Measurements from ENCODE around the gene ZNF22. TPM values are rescaled to one million over a fixed set of nuclear protein-coding genes. Genes with fewer than 3 reads are reported as not detected.

ZNF22 gene
- total and polyA plus RNA-seq, 2 of the 4 experiments (the other 2 are of a cell fraction), result 10.6 to 12.4 TPM

DNA sequence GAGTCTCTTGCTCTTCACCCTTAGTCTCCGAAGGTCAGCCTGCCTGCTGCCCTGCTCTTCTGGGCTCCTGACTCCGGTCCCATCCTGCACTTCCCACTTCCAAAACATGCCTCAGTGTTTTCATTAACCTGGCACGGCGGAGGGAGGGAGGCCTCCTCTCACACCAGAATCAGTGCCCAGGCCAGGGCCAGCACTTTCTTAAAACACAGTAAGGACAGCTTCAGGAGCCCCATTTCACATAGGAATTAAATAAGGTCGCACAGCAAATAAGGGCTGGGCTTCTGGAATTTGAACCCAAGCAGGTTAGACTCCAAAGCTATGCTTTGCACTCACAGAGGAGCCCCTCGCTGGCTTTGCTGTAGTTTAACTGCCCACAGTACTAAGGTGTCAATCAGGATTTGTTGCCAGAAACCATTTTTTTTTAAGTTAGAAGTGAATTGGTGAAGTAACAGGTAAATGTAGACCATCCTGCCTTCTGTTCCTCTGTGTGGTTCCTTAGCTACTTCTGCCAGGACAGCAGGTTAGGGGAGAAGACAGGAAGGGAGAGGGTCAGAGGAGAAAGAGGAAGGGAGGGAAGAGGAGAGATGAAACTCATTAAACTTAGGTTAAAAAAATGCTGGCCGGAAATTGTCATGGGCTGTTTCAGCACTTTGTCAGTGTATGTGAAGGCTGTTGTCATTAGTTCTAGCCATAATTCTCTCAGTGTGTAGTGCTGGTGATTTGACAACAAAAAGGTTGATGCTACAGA lies 40.1 kb upstream of the ZNF22 start:
- H2BK5ac ChIP-seq (ENCODE audit: low read depth, low read length, poor library complexity, severe bottlenecking), result no peak overlapping the region
- POLR2A ChIA-PET (ENCODE audit: unreplicated experiment), result no interaction called here
- no peak overlapping the region; the same call in 1 of the 2 replicates for H3K4me3 ChIP-seq (ENCODE audit: insufficient read depth, low read depth, low read length)
- no peak overlapping the region for H2BK15ac ChIP-seq (ENCODE audit: low read depth, low read length)
- H3K56ac ChIP-seq (ENCODE audit: extremely low read depth, insufficient read depth, low read length), result no peak overlapping the region
- H2AK9ac ChIP-seq (replicated peaks; ENCODE audit: low read depth, low read length, poor library complexity), result peak overlapping the region; percentile 70
- dilution Hi-C loops (cut with HindIII; ENCODE audit: low sequenced_read_pairs, unreplicated experiment), result no loop called here
- no peak overlapping the region; the same call in 1 of the 2 replicates for H2AK5ac ChIP-seq (ENCODE audit: low read depth, low read length)
- H3K4me1 ChIP-seq (ENCODE audit: control insufficient read depth, insufficient read depth, low read length), result peaks cover 22% of the 10 kb centered on the region
- H2AFZ ChIP-seq (replicated peaks; ENCODE audit: low read length, poor library complexity), result peak overlapping the region; percentile 96
- WGBS, 2 experiments (ENCODE audit: extremely low coverage in 2 of 2, insufficient read length in 1 of 2), result 71% methylated on average over 2 of the region's 7 CpGs; no CpG with 5 or more reads in 1 of the 2 experiments
- H3K9me1 ChIP-seq (ENCODE audit: insufficient read depth, low read length), result peaks cover 11% of the 10 kb centered on the region
- no peak overlapping the region for H4K5ac ChIP-seq (ENCODE audit: low read depth, low read length)
- peak overlapping the region; percentile 41; the same call in 1 of the 2 replicates for H3K23ac ChIP-seq (ENCODE audit: low read depth, low read length)
- no peaks in the 10 kb centered on the region for H4K20me1 ChIP-seq (ENCODE audit: insufficient read depth, low read length)
- intact Hi-C loops (cut with micrococcal nuclease), result no loop called here
- in situ Hi-C loops (cut with MboI; ENCODE audit: low sequenced_read_pairs), result no loop called here
- peak overlapping the region; percentile 97 for H3K4me2 ChIP-seq (ENCODE audit: low read depth, low read length)
- H2BK120ac ChIP-seq (ENCODE audit: low read depth, low read length), result no peak overlapping the region
- no peak overlapping the region for H3K27ac ChIP-seq (ENCODE audit: insufficient read depth, low read length)
- CTCF ChIA-PET, result no interaction called here
- H3K9me3 ChIP-seq (ENCODE audit: control insufficient read depth, insufficient read depth, low read length), result peaks cover 2% of the 10 kb centered on the region; the same call in 1 of the 2 replicates
- no peak overlapping the region for H2BK20ac ChIP-seq (ENCODE audit: low read depth, low read length)
- H3K79me1 ChIP-seq (ENCODE audit: low read depth in 1 of 2, low read length in 2 of 2), result peaks cover 11 to 27% of the 10 kb centered on the region in 2 experiments; a peak in 3 of 4 replicates
- peak overlapping the region; percentile 15; the same call in 1 of the 2 replicates for H3K4ac ChIP-seq (ENCODE audit: low read depth, low read length)
- no peak for ATAC-seq (ENCODE audit: low read depth)
- peak overlapping the region; percentile 21 for H3K9ac ChIP-seq (ENCODE audit: low read depth, low read length)
- peak overlapping the region in 1 of 2 experiments; percentile 2; a peak in 1 of 4 replicates for H4K8ac ChIP-seq (ENCODE audit: low read depth in 2 of 2, low read length in 2 of 2)
- H3K18ac ChIP-seq (ENCODE audit: low read depth, low read length), result no peak overlapping the region
- H4K91ac ChIP-seq (ENCODE audit: insufficient read depth, low read depth, low read length), result no peak overlapping the region
- DNase-seq, result no peak
- BruUV-seq (replicated peaks), result no TSS peak
- TF ChIP-seq USF2 (IDR thresholded peaks at IDR 0.05; ENCODE audit: low read depth, low read length) (no peak), CEBPB (IDR thresholded peaks at IDR 0.05; ENCODE audit: low read depth, low read length) (no peak), CHD1 (IDR thresholded peaks at IDR 0.05; ENCODE audit: low read depth, low read length) (no peak), RFX5 (IDR thresholded peaks at IDR 0.05; ENCODE audit: low read depth, low read length) (no peak), MXI1 (IDR thresholded peaks at IDR 0.05; ENCODE audit: borderline replicate concordance, low read depth, low read length) (no peak), SMC3 (IDR thresholded peaks at IDR 0.05; ENCODE audit: low read depth, low read length) (no peak), RAD21 (IDR thresholded peaks at IDR 0.05; ENCODE audit: low read length) (no peak), NFE2L2 (IDR thresholded peaks at IDR 0.05; ENCODE audit: low read depth, low read length) (no peak), BHLHE40 (IDR thresholded peaks at IDR 0.05; ENCODE audit: low read depth, low read length) (no peak), ELK1 (IDR thresholded peaks at IDR 0.05; ENCODE audit: borderline replicate concordance, low read depth, low read length) (no peak), MAZ (IDR thresholded peaks at IDR 0.05; ENCODE audit: borderline replicate concordance, low read depth, low read length) (no peak)
- H3K36me3 ChIP-seq (ENCODE audit: control insufficient read depth, insufficient read depth, low read length), result peaks cover 7% of the 10 kb centered on the region; the same call in 1 of the 2 replicates
- no peak overlapping the region for H3K14ac ChIP-seq (replicated peaks; ENCODE audit: low read depth, low read length)
- H3K27me3 ChIP-seq (ENCODE audit: control insufficient read depth, insufficient read depth, low read length), result no peaks in the 10 kb centered on the region

Measured in IMR-90 (cell line).